ENCODE data around the gene STAP1. TPM values are rescaled to one million over a fixed set of nuclear protein-coding genes. Genes with fewer than 3 reads are reported as not detected.

Gene STAP1
- total RNA-seq, 1 donor from 2014 or later, result not detected

- TF ChIP-seq CTCF (IDR thresholded peaks at IDR 0.05; ENCODE audit: partially characterized antibody, unreplicated experiment), result no peak
- H3K27ac Mint-ChIP-seq (ENCODE audit: unreplicated experiment), result no peak overlapping the region
- DNase-seq, result no peak
- no peaks in the 10 kb centered on the region for H3K9me3 Mint-ChIP-seq (ENCODE audit: unreplicated experiment)
- peaks cover 5% of the 10 kb centered on the region for H3K36me3 Mint-ChIP-seq (ENCODE audit: unreplicated experiment)
- no peaks in the 10 kb centered on the region for H3K4me1 Mint-ChIP-seq (ENCODE audit: low read depth, unreplicated experiment)
- H3K27me3 Mint-ChIP-seq (ENCODE audit: unreplicated experiment), result no peaks in the 10 kb centered on the region
- no peak overlapping the region for H3K4me3 Mint-ChIP-seq (ENCODE audit: unreplicated experiment)
These were observed 49.5 kb downstream of the STAP1 start for GRCh38 chr4:67608027-67608426.

GRCh38 chr4:67614186-67614585 is 55.7 kb downstream of the STAP1 start:
- Mint-ChIP-seq H3K9me3 (ENCODE audit: unreplicated experiment) (no peaks in the 10 kb centered on the region), H3K36me3 (ENCODE audit: unreplicated experiment) (peaks cover 5% of the 10 kb centered on the region), H3K27me3 (ENCODE audit: unreplicated experiment) (no peaks in the 10 kb centered on the region), H3K4me1 (ENCODE audit: low read depth, unreplicated experiment) (no peaks in the 10 kb centered on the region), H3K27ac (ENCODE audit: unreplicated experiment) (no peak overlapping the region), H3K4me3 (ENCODE audit: unreplicated experiment) (no peak overlapping the region)
- DNase-seq, result no peak
- TF ChIP-seq CTCF (IDR thresholded peaks at IDR 0.05; ENCODE audit: partially characterized antibody, unreplicated experiment), result no peak

DNA sequence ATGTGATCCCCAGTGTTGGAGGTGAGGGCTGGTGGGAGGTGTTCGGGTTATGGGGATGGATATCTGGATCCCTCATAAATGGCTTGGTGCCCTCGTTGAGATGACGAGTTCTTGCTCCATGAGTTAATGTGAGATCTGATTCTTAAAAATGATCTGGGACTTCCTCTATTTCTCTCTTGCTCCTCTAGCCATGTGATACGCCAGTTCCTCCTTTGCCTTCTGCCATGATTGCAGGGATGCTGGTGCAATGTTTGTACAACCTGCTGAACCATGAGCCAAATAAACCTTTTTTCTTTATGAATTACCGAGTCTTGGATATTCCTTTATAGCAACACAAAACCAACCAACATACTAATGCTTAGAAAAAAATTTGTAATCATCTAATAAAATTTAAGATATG is 56.6 kb downstream of the STAP1 start:
- Mint-ChIP-seq H3K27me3 (ENCODE audit: unreplicated experiment) (no peaks in the 10 kb centered on the region), H3K4me3 (ENCODE audit: unreplicated experiment) (no peak overlapping the region), H3K4me1 (ENCODE audit: low read depth, unreplicated experiment) (no peaks in the 10 kb centered on the region), H3K9me3 (ENCODE audit: unreplicated experiment) (no peaks in the 10 kb centered on the region), H3K27ac (ENCODE audit: unreplicated experiment) (no peak overlapping the region), H3K36me3 (ENCODE audit: unreplicated experiment) (peaks cover 5% of the 10 kb centered on the region)
- no peak for DNase-seq
- TF ChIP-seq CTCF (IDR thresholded peaks at IDR 0.05; ENCODE audit: partially characterized antibody, unreplicated experiment), result no peak

DNA sequence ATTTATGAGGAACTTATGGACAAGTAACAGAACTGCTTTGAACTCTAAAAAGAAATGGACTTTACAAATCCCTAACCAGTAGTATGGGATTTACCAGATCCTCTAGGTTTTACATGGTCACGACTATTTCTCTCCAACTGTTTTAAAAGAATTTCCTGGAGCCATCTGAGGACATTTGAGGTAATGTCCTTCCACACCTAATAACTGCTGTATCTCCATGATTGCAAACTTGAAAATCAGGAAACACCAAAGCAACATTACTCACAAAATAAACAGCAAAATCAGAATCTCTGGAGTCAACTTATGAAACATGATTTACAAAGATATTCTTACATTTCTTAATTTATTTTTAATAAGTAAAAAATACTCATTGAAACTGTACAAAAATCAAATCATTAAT is 58.0 kb downstream of the STAP1 start:
- Mint-ChIP-seq H3K36me3 (ENCODE audit: unreplicated experiment) (peaks cover 5% of the 10 kb centered on the region), H3K27ac (ENCODE audit: unreplicated experiment) (no peak overlapping the region), H3K4me3 (ENCODE audit: unreplicated experiment) (no peak overlapping the region), H3K27me3 (ENCODE audit: unreplicated experiment) (no peaks in the 10 kb centered on the region), H3K9me3 (ENCODE audit: unreplicated experiment) (no peaks in the 10 kb centered on the region), H3K4me1 (ENCODE audit: low read depth, unreplicated experiment) (no peaks in the 10 kb centered on the region)
- DNase-seq, result no peak
- no peak for TF ChIP-seq CTCF (IDR thresholded peaks at IDR 0.05; ENCODE audit: partially characterized antibody, unreplicated experiment)

DNA sequence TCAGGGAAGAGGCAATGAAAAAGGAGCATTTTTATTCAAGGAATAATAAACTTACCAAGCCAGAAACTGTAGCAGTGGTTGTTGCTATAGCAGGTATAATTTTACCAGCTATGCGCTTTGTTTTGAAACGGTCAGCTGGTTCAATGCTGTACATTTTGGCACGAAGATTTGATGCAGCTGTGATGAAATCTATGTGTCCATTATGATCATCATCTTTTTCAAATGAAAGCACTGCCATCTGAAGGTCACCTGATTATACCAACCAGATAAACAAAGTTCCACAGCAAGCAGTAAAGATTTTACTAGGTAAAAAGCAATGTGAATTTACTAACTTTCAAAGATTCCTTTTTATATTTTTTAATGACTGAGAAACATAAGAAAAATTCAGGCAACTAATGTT is 66.4 kb downstream of the STAP1 start:
- H3K9me3 Mint-ChIP-seq (ENCODE audit: unreplicated experiment), result no peaks in the 10 kb centered on the region
- no peaks in the 10 kb centered on the region for H3K36me3 Mint-ChIP-seq (ENCODE audit: unreplicated experiment)

More for the DNA sequence above, 66.4 kb downstream of the STAP1 start:
- H3K4me3 Mint-ChIP-seq (ENCODE audit: unreplicated experiment), result no peak overlapping the region
- no peaks in the 10 kb centered on the region for H3K4me1 Mint-ChIP-seq (ENCODE audit: low read depth, unreplicated experiment)
- H3K27me3 Mint-ChIP-seq (ENCODE audit: unreplicated experiment), result no peaks in the 10 kb centered on the region
- no peak overlapping the region for H3K27ac Mint-ChIP-seq (ENCODE audit: unreplicated experiment)
- no peak for DNase-seq
- no peak for TF ChIP-seq CTCF (IDR thresholded peaks at IDR 0.05; ENCODE audit: partially characterized antibody, unreplicated experiment)
